Hepatocyte (in vitro differentiated cells): Measurements from ENCODE around the gene HCRT.

Source experiments
- CTCF ChIP-seq: fragments of 200-600 bp; sonication (generic); IDR thresholded peaks from 2 replicates; pipeline ENCODE4 v1.5.1; 2016; ENCODE audit warnings: antibody characterized with exemption, mild to moderate bottlenecking; ENCODE audit not compliant: poor library complexity
- EZH2 ChIP-seq: fragments of 200-600 bp; sonication (generic); IDR thresholded peaks from 2 replicates; pipeline ENCODE4 v1.6.1; 2016; ENCODE audit warnings: antibody characterized with exemption, mild to moderate bottlenecking, borderline replicate concordance

- TF ChIP-seq CTCF = no peak
- TF ChIP-seq EZH2 = no peak
Observed at GRCh38 chr17:42135664-42136653, 49.3 kb downstream of the HCRT start.
